Uterus (tissue), 2 donors: Measurements from ENCODE around the gene PTPRF.

ENCODE experiments used
- CTCF ChIP-seq, 4 experiments: fragments of 200-600 bp in 2 of 4; fragments of 450-650 bp in 2 of 4; sonication (generic) in 2 of 4; IDR thresholded peaks; one replicate each; pipeline ENCODE4 v1.5.1; 2016 to 2019; ENCODE audit warnings: antibody characterized with exemption in 4 of 4, mild to moderate bottlenecking in 2 of 4, moderate library complexity in 1 of 4
- POLR2A ChIP-seq, 2 donors: fragments of 450-650 bp; IDR thresholded peaks; one replicate each; pipeline ENCODE4 v1.6.1; 2016; ENCODE audit warnings: antibody characterized with exemption in 2 of 2, mild to moderate bottlenecking in 1 of 2, moderate library complexity in 1 of 2

- TF ChIP-seq CTCF (IDR thresholded peaks at IDR 0.05) (no peak), POLR2A (IDR thresholded peaks at IDR 0.05) (no peak)
Observed at GRCh38 chr1:43542527-43543458, 12.1 kb downstream of the PTPRF start.
